NK-92 (cell line): ENCODE measurements around the gene TCF4.

Source experiments
- DNase-seq: peaks from one replicate; lab custom pipeline; 2025; ENCODE audit not compliant: unreplicated experiment; lab: John Stamatoyannopoulos, UW

The TCF4 gene

DNA sequence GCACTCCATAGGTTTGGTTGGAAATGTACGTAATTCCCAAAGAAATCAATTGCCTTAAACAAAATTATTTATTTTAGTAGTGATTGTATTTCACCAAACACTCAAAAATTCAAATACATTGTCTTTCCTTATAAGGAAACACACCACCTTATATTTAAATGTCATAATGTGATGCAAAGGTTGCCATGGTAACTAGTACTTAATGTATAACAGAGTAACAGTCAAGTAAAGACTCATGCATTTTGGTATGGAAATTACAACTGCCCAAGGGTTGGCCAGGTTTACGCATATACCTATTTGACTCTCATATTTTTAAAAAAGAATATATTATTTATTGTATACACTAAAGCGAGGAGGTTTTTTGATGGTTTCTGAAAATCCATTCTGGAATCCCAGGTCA lies 231.2 kb downstream of the TCF4 start:
- no peak for DNase-seq

DNA sequence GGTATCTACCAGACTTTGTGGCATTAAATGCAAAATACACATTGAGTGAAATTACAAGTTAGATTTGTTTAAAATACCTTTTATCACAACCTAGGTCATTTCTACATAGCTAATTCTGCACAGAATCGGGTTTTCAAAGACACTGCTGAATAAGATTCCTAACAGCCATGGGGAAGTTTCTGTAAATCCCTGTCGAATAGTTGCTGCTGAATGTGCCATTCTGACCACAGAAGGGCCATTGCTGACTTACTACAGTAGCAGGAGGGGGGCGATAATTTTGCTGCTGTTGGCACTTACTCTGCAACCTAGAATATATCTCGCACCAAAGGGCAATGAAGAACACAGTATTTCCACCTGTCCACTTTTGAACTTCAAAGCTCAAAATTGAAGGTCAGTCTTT lies 232.8 kb downstream of the TCF4 start:
- no peak for DNase-seq

GRCh38 chr18:55354795-55355194 lies 233.2 kb downstream of the TCF4 start:
- no peak for DNase-seq

DNA sequence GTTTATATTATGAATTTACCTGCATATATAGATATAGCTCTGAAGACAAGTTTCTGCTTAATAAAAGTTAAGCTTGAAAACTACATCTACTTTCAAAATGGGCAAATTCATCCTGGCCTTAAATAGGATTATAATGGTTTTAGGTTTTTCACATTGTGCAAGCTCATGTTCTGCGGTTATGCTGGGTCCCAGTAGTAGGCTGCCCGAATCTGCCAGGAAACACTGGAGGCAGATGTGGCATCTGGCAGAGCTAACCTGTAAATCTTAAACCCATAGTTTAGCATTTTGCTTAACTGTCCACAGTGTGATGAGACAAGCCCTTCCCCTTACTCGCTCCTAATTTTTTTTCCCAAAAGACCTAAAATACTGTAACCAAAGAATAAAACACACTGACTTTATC lies 234.2 kb downstream of the TCF4 start:
- DNase-seq, result no peak

DNA sequence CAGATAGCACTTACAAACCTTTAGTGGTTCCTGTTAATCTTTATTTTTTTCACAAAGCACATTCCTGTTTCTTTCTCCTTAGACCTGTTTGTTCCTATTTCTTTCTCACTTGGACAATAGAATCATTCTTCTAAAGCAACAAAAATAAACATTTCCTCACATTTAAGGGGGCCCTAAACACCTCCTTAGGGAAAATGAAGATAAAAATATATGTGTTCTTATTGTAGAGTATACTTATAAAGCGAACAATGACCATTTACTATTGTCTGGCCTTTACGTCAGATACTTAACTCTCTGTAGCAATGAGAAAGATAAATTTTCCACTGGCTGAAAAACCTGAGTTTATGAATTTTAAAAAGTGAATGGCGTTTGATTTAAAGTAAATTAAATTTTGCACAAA lies 234.6 kb downstream of the TCF4 start:
- no peak for DNase-seq

DNA sequence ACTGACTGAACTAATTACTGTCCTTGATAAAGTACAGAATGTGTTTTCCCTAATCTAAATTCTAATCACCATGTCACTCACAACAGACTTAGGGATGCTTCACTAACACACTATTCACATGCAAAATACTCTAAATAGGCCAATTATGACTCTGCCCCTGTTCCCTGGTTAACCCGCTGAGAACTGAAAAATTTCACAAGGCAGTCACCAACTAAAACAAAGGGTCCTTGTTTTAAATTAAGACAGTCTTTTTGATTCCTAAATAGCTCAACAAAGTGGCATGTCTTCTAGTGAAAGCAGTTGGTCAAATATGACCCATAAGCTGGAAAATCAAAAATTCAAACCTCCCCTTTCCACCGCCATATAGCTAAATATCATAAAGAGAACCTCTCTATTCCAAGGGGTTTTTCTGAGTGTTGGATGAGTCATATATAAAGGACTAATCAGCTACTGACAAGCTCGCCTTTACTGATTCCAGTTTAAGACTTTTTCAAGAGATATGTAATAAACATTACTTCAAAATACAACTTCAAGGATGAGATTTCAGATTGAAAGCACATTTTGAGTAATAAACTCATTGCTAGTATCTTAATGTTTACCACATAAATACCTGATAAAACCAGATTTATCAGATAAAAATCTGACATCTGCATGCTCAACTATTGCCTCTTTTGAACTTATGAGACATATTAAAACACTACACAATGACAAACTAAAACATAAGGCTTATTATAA lies 235.8 kb downstream of the TCF4 start:
- no peak for DNase-seq

DNA sequence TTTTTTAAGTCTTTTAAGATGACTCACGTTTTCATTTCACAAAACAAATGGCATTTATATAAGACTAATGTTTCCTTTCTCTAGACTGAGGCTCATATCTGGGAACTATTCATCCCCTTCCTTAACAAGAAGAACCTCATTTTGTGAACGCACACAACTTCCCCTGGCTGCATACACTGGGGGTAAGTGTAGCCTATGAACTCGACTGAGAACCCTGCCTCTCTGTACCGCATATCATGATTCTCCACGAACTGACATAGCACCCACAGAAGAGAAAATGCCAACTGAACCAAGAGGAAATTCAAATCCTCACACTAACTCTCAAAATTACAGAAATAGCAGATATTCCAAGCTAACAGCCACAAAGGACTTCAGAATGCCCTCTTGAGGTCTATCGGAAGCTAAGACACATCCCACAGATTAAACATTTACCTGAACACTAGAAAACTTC lies 236.7 kb downstream of the TCF4 start:
- no peak for DNase-seq

DNA sequence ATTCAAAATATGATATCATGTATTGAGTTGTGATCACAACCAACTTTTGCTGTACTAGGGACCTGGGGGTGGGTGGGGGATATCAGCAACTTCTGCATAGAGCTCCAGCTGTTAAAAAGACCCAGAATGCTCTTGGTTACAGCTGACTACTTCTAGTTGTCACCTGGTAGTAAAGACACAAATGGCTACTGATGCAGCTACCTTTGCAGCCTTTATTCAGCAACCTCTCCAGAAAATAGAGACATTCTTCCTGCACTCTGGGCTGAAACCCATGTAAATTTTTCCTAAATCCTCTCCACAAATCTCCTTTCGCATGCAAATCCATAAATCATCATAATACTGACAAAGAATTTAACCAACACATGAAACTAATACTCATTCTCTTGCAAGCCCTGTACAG lies 238.3 kb downstream of the TCF4 start:
- no peak for DNase-seq

- no peak for DNase-seq
Observed at GRCh38 chr18:55346961-55347740, 240.8 kb downstream of the TCF4 start.

GRCh38 chr18:55346387-55346786 lies 241.6 kb downstream of the TCF4 start:
- DNase-seq, result no peak

- DNase-seq, result no peak
Observed at GRCh38 chr18:55345103-55345950, 242.7 kb downstream of the TCF4 start.

DNA sequence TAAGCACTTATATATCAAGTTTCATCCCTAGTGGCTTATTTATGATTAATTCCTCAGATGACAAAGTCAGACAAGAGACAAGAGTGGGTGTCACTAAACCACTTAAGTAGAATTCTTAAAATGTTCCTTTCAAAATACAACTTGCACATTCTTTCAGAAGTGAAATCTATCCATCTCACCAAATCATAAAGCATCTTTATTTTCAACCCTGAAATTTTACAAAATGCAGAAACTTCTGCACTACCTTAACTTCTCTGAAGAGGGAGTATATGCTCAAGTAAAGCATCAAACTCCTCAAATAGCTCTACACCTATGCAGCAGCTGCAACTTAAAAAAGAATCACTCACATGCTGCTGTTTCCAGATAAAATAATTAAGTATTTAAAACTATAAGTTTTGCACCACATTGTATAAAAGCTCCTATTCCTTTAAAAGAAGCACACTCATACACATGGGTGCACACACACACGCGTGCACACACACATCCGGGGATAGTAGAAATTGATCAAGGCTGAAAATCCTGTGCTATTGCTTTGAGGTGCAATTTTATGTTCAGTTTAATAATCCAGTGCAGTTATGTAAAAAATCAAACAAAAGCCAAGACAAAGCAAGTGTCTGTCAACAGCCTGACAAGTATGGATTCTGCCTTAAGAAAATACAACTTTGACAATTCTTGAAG lies 244.5 kb downstream of the TCF4 start:
- DNase-seq, result no peak

DNA sequence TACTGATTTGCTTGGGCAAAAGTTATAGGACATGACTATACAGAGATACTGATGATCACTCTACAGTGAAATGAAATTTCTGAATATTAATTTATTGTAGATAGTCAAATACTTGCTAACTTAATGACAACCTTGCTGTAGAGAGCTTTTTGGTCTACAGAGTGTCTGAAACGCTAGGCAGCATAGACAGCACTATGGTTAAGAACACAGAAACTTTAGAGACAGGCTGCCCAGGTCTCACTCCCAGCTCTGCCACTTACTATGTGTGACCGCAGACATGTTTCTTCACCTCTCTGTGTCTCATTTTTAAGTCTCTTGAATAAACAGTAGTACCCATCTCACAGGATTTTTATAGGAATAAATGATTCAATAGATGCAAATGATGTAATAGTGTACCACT lies 247.0 kb downstream of the TCF4 start:
- DNase-seq, result no peak

GRCh38 chr18:55339990-55340389 lies 248.0 kb downstream of the TCF4 start:
- no peak for DNase-seq

GRCh38 chr18:55338978-55339650 lies 248.9 kb downstream of the TCF4 start:
- DNase-seq, result no peak

GRCh38 chr18:55337908-55338521 lies 250.0 kb downstream of the TCF4 start:
- no peak for DNase-seq

GRCh38 chr18:55337138-55337537 lies 250.9 kb downstream of the TCF4 start:
- DNase-seq, result no peak

GRCh38 chr18:55336438-55337100 lies 251.4 kb downstream of the TCF4 start:
- no peak for DNase-seq

DNA sequence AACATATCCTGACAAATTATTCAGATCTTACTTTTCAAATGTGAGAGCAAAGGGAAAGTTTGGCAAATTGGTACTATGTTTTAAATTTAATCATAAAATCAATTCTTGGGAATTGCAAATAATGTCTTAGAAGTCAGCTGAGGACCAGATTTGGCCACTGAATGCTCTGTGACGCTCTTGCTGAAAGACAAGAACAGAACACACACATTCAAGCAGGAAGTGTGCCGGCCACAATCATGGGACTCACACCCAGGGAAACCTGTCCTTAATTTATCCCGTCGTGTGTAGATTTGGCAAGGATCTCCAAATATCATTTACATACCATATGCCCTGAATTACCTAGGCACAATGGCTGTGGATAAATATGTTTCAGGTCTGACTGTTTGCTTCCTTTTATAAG lies 253.1 kb downstream of the TCF4 start:
- no peak for DNase-seq

- no peak for DNase-seq
Observed at GRCh38 chr18:55331301-55331700, 256.7 kb downstream of the TCF4 start.
